HG03354 (cell line): ENCODE results near the gene TVP23C.
A peak's percentile ranks its signal among the peaks of the same experiment; 100 is the strongest.

Experiments
- ATAC-seq: cut with Tn5 transposase; IDR thresholded peaks from one replicate; pipeline ENCODE4 v1.9.1; 2021; ENCODE audit warnings: mild to moderate bottlenecking; ENCODE audit not compliant: unreplicated experiment, poor library complexity, severe bottlenecking

Gene TVP23C

DNA sequence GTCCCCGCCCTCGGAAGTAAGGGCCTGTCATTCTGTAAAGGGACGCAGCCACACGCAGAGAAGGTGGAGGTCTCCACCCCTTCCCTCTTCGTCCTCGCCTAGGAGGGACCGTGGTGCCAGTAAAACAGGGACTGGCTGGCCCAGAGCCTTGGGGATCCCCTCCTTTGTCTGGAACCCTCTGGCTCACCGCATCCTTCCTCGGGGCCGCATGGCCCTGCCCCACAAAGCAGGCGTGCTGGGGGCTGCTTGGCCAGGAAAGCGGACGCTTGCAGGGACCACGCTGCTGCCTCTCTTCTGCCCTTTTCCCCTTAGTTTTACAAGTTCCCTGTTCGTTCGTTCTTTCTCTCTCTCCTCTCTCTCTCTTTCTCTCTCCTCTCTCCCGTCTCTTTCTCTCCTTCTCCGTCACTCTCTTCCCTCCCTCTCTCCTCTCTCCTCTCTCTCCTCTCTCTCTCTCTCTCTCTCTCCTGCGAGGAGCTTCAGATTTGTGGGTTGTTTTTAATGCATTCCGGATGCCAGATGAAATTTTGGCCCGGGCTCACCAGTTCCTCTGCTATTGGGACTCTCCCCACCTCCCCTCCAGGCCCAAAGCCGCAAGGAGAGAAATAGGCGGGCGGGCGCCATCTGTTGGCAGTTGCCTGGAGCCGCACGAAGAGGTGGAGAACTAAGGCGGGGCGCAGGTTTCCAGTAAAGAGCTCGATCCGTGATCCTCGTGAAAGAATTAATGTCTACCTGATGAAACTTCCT lies 60.7 kb downstream of the TVP23C start:
- peak; percentile 90 for ATAC-seq

DNA sequence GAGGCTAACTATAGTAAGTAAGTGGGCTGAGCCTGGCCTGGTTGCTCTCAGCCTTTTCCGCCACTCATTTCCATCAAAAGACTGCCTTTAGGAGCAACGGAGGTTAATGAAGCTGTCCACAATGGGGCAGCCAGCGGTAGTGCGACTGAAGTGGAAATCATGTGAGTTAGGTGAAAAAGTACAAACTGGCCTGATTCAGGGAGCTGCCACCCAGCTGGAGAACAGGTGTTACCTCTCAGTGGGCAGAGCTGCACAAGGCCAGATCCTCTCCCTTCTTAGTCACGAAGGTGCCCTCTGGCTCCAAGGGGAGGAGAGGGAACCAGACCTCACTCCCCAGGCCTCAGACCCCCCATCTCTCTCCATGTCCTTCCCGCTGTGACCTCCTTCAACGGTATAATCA lies 61.5 kb downstream of the TVP23C start:
- ATAC-seq: no peak

GRCh38 chr17:15501282-15501681 lies 62.0 kb downstream of the TVP23C start:
- ATAC-seq: no peak

DNA sequence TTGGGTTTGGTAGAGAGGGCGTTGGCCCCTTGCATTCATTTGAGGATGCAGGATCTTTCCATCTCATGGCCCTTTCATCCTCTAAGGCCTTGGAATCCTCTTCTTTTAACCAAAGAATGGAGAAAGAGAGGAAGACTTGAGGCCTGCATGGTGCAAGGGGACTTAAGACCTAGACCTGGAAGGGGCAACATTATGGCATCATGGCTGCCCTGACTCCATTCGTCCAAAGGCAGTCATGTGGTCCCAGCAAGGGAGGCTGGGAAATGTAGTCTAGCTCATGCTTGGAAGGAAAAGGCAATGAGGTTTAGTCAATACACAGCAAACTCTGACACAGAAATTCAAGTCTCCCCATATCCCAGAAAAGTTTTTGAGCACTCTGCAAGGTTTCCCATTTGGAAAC lies 65.2 kb downstream of the TVP23C start:
- ATAC-seq: no peak

GRCh38 chr17:15496735-15497670 lies 66.3 kb downstream of the TVP23C start:
- ATAC-seq: no peak

GRCh38 chr17:15494821-15495220 lies 68.5 kb downstream of the TVP23C start:
- no peak for ATAC-seq

DNA sequence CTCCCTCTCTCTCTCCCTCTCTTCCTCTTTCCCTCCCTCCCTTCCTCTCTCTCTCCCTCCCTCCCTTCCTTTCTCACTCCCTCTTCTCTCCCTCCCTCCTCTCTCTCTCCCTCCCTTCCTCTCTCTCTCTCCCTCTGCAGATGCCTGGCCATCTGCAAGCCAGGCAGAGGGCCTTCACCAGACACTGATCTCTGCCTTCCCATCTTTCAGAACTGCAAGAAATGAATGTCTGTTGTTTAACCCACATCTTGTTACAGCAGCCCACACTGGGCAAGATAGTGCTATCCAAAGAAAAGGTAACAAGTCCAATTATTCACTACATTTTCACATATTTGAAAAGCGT lies 69.6 kb downstream of the TVP23C start:
- no peak for ATAC-seq

GRCh38 chr17:15492791-15493692 lies 70.2 kb downstream of the TVP23C start:
- no peak for ATAC-seq

DNA sequence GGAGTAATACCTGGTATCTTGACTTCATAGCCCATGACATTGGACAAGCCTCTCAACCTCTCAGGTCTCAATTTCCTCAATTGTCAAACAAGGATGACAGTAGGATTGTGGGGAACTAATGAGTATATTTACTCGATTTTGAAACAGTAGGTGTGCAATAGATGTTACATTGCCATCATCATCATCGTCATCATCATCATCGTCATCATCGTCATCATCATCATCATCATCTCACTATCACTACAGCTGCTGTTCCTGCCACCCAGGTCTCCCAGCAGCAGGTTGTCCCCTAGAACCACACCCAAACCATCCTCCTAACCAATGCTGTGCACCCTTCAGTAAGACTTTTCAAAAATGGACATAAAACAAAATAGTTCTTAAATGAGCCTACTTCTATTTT lies 71.1 kb downstream of the TVP23C start:
- ATAC-seq: no peak

- ATAC-seq: no peak
These were observed 72.5 kb downstream of the TVP23C start for GRCh38 chr17:15490634-15491261.

DNA sequence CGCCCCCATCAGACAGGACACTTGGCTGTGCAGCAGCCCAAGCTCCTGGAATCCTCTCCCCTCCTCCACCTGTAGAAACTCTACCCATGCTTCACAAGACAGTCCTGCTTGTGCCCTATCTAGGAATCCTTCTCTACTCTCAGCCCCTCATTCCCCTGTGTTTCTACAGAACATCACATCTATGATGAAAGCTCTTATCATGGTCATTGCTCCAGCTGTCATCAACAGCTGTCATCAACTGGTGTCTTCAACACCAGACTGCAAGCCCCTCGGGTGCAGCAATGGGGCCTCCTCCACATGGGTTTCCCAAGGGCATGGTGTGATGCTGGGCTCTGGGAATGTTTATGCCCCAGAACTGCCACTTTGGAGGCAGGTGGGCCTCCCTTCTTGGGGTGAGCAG lies 74.7 kb downstream of the TVP23C start:
- no peak for ATAC-seq

GRCh38 chr17:15485045-15485444 lies 78.2 kb downstream of the TVP23C start:
- ATAC-seq: no peak

DNA sequence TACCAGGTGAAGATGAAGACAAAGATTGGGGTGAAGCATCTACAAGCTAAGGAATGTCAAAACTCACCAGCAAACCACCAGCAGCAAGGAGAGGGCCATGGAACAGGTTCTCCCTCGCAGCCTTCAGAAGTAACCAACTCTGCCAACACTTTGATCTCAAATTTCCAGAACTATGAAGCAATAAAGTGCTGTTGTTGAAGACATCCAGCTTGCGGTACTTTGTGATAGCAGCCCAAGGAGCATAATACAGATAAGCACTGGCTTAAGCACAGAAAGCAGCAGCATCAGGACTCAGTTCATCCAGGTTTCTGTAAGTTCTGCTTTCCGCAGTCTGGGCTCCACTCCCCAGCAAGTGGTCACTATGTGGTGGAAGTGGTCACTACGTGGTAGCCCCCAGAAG lies 79.9 kb downstream of the TVP23C start:
- ATAC-seq: no peak

GRCh38 chr17:15482476-15482875 lies 80.8 kb downstream of the TVP23C start:
- ATAC-seq: no peak

DNA sequence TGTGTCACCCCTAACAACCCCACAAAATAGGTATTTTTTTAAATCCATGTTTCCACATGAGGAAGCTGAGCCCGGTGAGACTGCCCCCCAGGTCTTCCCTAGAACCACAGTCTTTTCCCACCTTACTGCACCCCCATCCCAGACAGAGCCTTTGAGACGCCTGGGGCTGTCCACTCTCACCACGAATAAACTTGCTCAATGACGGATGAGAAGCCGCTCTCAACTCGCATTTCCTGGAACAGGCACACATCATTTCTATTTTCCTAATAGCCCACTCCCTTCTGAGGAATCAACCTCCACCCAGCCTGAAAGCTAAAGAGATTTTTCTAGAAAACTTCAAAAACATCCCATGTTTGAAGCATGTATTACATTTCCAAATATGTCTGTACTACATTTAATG lies 81.8 kb downstream of the TVP23C start:
- ATAC-seq: no peak

- ATAC-seq: no peak
These were observed 83.1 kb downstream of the TVP23C start for GRCh38 chr17:15480204-15480603.

- ATAC-seq: no peak
These were observed 83.6 kb downstream of the TVP23C start for GRCh38 chr17:15479703-15480102.

DNA sequence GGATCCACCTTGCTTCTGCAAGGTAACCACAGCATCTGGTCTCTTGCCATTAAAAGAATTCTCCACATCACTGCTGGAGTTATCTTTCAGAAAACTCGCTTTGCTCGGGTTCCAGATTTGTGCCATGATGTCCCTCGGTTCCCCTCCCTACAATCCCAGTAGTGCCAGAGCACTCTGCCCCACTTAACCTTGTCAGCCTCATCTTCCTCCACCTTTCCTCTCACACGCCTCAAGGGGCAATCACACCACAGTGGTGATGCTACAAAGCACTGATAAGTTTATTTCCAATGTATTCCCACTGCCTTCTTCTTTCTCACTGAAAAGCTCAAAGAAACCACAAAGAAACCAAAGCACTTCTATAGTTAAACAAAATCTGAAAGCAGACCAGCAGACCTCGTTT lies 84.4 kb downstream of the TVP23C start:
- ATAC-seq: no peak

GRCh38 chr17:15475631-15476354 lies 87.5 kb downstream of the TVP23C start:
- ATAC-seq: no peak
